SK-N-SH (cell line): ENCODE measurements around the gene CYSTM1. TPM values are rescaled to one million over a fixed set of nuclear protein-coding genes. Genes with fewer than 3 reads are reported as not detected.

Experiments used
- CTCF ChIA-PET: fragments of 300-600, 350-600 bp; formaldehyde crosslinking; extraction: SDS; loops from one replicate; lab custom pipeline; 2021; lab: Yijun Ruan, JAX
- POLR2A ChIA-PET: fragments of 350-600 bp; sonication (Branson Sonifier 250); formaldehyde crosslinking; extraction: SDS; loops from one replicate; lab custom pipeline; 2020; ENCODE audit warnings: antibody characterized with exemption, inconsistent platforms; lab: Yijun Ruan, JAX
- DNase-seq: peaks from one replicate; pipeline ENCODE4 v3.0.0; 2012
- H2AFZ ChIP-seq: fragments of 200-600 bp; sonication (generic); 2 replicates; pipeline ENCODE4 v1.8.1; 2016; ENCODE audit warnings: antibody characterized with exemption, mild to moderate bottlenecking, low read depth
- H3F3A ChIP-seq: fragments of 200-600 bp; sonication (generic); replicated peaks from 2 replicates; pipeline ENCODE3; 2016; ENCODE audit warnings: antibody characterized with exemption, mild to moderate bottlenecking; ENCODE audit not compliant: insufficient read depth
- H3K27ac ChIP-seq, 2 experiments: fragments of 200-500 bp in 1 of 2; fragments of 200-600 bp in 1 of 2; sonication (Bioruptor generic) in 1 of 2; sonication (generic), shearing (Covaris generic) in 1 of 2; 2 replicates each; pipeline versions ENCODE4 v1.5.1 to v1.6.1; 2014 to 2016; ENCODE audit warnings: low read depth in 2 of 2, inconsistent platforms in 1 of 2, low read length in 1 of 2, mild to moderate bottlenecking in 1 of 2, mixed read lengths in 1 of 2
- H3K27me3 ChIP-seq: fragments of 200-600 bp; sonication (generic), shearing (Covaris generic); 2 replicates; pipeline ENCODE4 v1.6.1; 2016; ENCODE audit warnings: mixed run types; ENCODE audit not compliant: insufficient read depth
- H3K36me3 ChIP-seq, 2 experiments: fragments of 200-500 bp in 1 of 2; fragments of 200-600 bp in 1 of 2; sonication (Bioruptor generic) in 1 of 2; sonication (generic) in 1 of 2; replicated peaks in 1 of 2; 2 replicates each; pipeline versions ENCODE3 to v1.5.1; 2014 to 2016; ENCODE audit warnings: low read length in 1 of 2, mild to moderate bottlenecking in 1 of 2; ENCODE audit not compliant: insufficient read depth in 2 of 2, control insufficient read depth in 1 of 2
- H3K4me1 ChIP-seq, 2 experiments: fragments of 200-500 bp in 1 of 2; fragments of 200-600 bp in 1 of 2; sonication (Bioruptor generic) in 1 of 2; sonication (generic), shearing (Covaris generic) in 1 of 2; 2 replicates each; pipeline versions ENCODE4 v1.5.1 to v1.6.1; 2014 to 2016; ENCODE audit warnings: low read depth in 1 of 2, low read length in 1 of 2, mixed run types in 1 of 2; ENCODE audit not compliant: insufficient read depth in 2 of 2, control insufficient read depth in 1 of 2
- H3K4me2 ChIP-seq: fragments of 200-600 bp; sonication (generic), shearing (Covaris generic); 2 replicates; pipeline ENCODE4 v1.6.1; 2017; ENCODE audit warnings: mixed run types
- H3K4me3 ChIP-seq, 2 experiments: fragments of 200-500 bp in 1 of 2; fragments of 200-600 bp in 1 of 2; sonication (Bioruptor generic) in 1 of 2; sonication (generic), shearing (Covaris generic) in 1 of 2; 2 replicates each; pipeline versions ENCODE4 v1.5.1 to v1.8.1; 2014 to 2016; ENCODE audit warnings: low read depth in 2 of 2, inconsistent platforms in 1 of 2, low read length in 1 of 2, mild to moderate bottlenecking in 1 of 2, mixed read lengths in 1 of 2, moderate library complexity in 1 of 2
- H3K79me2 ChIP-seq: fragments of 200-600 bp; sonication (generic); 2 replicates; pipeline ENCODE4 v1.8.1; 2017; ENCODE audit warnings: mild to moderate bottlenecking; ENCODE audit not compliant: insufficient read depth
- H3K9ac ChIP-seq: fragments of 200-600 bp; sonication (generic); 2 replicates; pipeline ENCODE4 v1.6.1; 2017; ENCODE audit warnings: mixed run types
- H3K9me2 ChIP-seq: fragments of 200-600 bp; sonication (generic); 2 replicates; pipeline ENCODE4 v1.6.1; 2017; ENCODE audit warnings: mixed run types
- H3K9me3 ChIP-seq: fragments of 200-600 bp; sonication (generic); 2 replicates; pipeline ENCODE4 v1.6.1; 2017; ENCODE audit warnings: mixed run types, mild to moderate bottlenecking, moderate library complexity
- H4K20me1 ChIP-seq: fragments of 200-600 bp; sonication (generic); 2 replicates; pipeline ENCODE4 v1.6.1; 2017; ENCODE audit warnings: mild to moderate bottlenecking, mixed run types; ENCODE audit not compliant: insufficient read depth
- MAX ChIP-seq: IDR thresholded peaks from 2 replicates; pipeline ENCODE4 v1.4.0; 2012; ENCODE audit warnings: low read depth
- NFIC ChIP-seq: IDR thresholded peaks from 2 replicates; pipeline ENCODE4 v1.4.0; 2012; ENCODE audit warnings: borderline replicate concordance
- PBX3 ChIP-seq: IDR thresholded peaks from 2 replicates; pipeline ENCODE4; 2012
- RXRA ChIP-seq: IDR thresholded peaks from 2 replicates; pipeline ENCODE4 v1.4.0; 2012; ENCODE audit warnings: low read depth, mild to moderate bottlenecking, borderline replicate concordance
- TEAD4 ChIP-seq: IDR thresholded peaks from 2 replicates; pipeline ENCODE4 v1.4.0; 2012; ENCODE audit warnings: mild to moderate bottlenecking, borderline replicate concordance; ENCODE audit not compliant: insufficient read depth
- USF2 ChIP-seq: fragments of 150-350 bp; IDR thresholded peaks from 2 replicates; pipeline ENCODE4 v1.6.1; 2017; ENCODE audit warnings: antibody characterized with exemption, low read length, low read depth, borderline replicate concordance
- ZBTB33 ChIP-seq: IDR thresholded peaks from 2 replicates; pipeline ENCODE4 v1.4.0; 2012; ENCODE audit warnings: low read depth, borderline replicate concordance
- WGBS: methylation state at CpG from one replicate; pipeline ENCODE4 v1.1.6; 2017; ENCODE audit warnings: low lambda C conversion rate; 5-methylcytosine and 5-hydroxymethylcytosine counted together
- polyA plus RNA-seq, 3 experiments: library from polyadenylated mRNA; depleted of rRNA; stranded (reverse); fragments of >200 nt; gene quantifications; 2 replicates each; pipeline ENCODE4 v1.2.3, GENCODE V29; 2012

CYSTM1 gene
- polyA plus RNA-seq, 1 of the 3 experiments (the other 2 are of a cell fraction): 27.1 TPM

- Histone ChIP-seq H3K9me2 (no peaks in the 10 kb centered on the region), H4K20me1 (no peaks in the 10 kb centered on the region), H3K27ac (peak overlapping the region in 1 of 2 experiments; percentile 86; a peak in 2 of 4 replicates), H3K9me3 (no peaks in the 10 kb centered on the region), H2AFZ (peak overlapping the region; percentile 14; the same call in 1 of the 2 replicates), H3F3A (peaks cover 35% of the 10 kb centered on the region), H3K79me2 (no peaks in the 10 kb centered on the region; the same call in 1 of the 2 replicates), H3K4me3 (no peak overlapping the region), H3K36me3 (no peaks in the 10 kb centered on the region), H3K4me2 (peak overlapping the region; percentile 60), H3K4me1 (peaks cover 28 to 41% of the 10 kb centered on the region in 2 experiments), H3K9ac (no peak overlapping the region), H3K27me3 (no peaks in the 10 kb centered on the region)
- no peak for DNase-seq
- 89% methylated on average over 1 of the region's 1 CpG for WGBS
- ChIA-PET CTCF (no interaction called here), POLR2A (no interaction called here)
- no peak for TF ChIP-seq RXRA
- TF ChIP-seq MAX: no peak
- no peak for TF ChIP-seq PBX3
- TF ChIP-seq NFIC: no peak
- no peak for TF ChIP-seq USF2
These were observed 47.4 kb downstream of the CYSTM1 start for GRCh38 chr5:140222416-140222815.

- H3K4me3 ChIP-seq: no peak overlapping the region
- no peaks in the 10 kb centered on the region for H3K27me3 ChIP-seq
- H4K20me1 ChIP-seq: no peaks in the 10 kb centered on the region
- no peak for DNase-seq
- H3K4me2 ChIP-seq: no peak overlapping the region
- H3K4me1 ChIP-seq: peaks cover 26 to 41% of the 10 kb centered on the region in 2 experiments
- no peaks in the 10 kb centered on the region; the same call in 1 of the 2 replicates for H3K79me2 ChIP-seq
- H3F3A ChIP-seq: peaks cover 35% of the 10 kb centered on the region
- H3K9ac ChIP-seq: no peak overlapping the region
- H2AFZ ChIP-seq: no peak overlapping the region
- 100% methylated on average over 3 of the region's 3 CpGs for WGBS
- TF ChIP-seq TEAD4 (no peak), ZBTB33 (no peak)
- CTCF ChIA-PET: interaction anchor here (1.5 kb wide), 2 partner anchors 16 to 77 kb away, joined by 3 to 4 read pairs; no protein-coding TSS in a partner anchor
- H3K9me3 ChIP-seq: no peaks in the 10 kb centered on the region
- no peaks in the 10 kb centered on the region for H3K9me2 ChIP-seq
- H3K36me3 ChIP-seq: no peaks in the 10 kb centered on the region
- POLR2A ChIA-PET: no interaction called here
- H3K27ac ChIP-seq: no peak overlapping the region
These were observed 48.6 kb downstream of the CYSTM1 start for GRCh38 chr5:140223567-140223966.
